ENCODE results near the gene MIPEP.
"Not testable (repeated sequence)": the region's sequence is repeated elsewhere in the genome, so short reads cannot be mapped to it uniquely, and the experiment has no call there.

MIPEP gene

DNA sequence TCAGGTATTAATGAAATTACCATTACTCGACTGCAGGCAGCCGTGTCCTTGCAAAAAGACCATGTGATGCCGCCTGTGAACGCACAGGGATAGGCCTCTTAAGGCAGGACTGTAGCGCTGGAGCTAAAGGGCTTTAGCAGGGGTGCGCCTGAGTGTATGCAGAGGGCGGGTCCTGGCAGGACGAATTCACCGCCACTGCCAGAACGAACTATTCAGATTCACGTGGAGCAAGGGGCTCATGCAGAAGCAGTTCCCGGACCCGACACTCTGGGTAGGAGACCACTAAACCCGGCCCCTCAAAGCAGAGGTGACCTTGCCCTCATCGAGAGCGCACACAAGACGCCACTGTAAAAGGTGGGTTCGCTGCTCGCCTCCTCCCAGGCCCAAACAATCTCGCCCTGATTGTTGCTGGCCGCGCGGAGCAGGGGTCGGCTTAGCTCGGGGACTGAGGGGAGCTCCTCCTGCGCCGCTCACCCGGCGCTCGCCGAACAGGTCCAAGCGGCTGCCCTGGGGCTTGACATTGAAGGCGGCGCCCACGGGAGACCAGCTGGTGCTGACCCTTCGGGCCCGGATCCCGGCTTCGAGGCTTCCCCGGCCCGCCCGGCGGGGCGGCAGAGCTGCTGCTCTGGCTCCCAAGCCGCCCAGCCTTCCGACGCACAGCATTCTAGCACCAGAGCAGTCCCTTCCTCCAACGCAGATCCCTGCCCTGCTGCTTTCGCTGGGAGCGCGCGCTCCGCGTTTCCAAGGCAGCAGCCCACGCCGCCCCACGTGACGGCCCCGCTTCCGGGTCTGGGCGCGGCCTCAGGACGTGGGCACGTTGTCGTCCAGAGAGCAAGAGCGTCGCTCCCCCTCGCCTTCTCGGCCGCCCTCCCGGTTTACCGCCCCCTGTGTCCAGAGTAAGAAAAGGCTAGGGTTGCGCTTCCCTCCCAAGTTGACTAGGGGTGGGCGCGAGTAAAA, at the start of gene MIPEP:
Gene MIPEP (minus strand): TSS at position 743 of the 957 bp plus-strand sequence. CDS start 80 bp downstream, at position 663.
- peak; percentile 98 for DNase-seq (ENCODE audit: low spot score)

DNA sequence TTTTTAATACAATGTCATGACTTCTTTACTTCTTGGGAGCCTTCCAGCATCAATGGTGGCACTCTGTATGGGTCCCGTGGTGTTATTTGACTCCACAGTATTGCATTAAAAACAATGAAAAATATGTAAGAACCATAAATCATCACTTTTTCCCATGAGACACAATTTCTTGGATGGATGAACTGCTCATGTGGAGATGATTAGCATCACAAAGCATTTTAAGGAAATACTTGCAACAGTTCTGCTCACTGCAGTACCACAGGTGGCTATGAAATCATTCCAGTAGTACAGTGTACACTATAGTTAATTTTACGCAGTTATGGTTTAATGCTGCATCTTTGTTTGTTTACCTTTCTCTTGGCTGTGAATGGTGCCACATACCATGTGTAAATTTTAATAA, 45.3 kb upstream of the MIPEP start:
- DNase-seq (ENCODE audit: low spot score), result no peak

DNA sequence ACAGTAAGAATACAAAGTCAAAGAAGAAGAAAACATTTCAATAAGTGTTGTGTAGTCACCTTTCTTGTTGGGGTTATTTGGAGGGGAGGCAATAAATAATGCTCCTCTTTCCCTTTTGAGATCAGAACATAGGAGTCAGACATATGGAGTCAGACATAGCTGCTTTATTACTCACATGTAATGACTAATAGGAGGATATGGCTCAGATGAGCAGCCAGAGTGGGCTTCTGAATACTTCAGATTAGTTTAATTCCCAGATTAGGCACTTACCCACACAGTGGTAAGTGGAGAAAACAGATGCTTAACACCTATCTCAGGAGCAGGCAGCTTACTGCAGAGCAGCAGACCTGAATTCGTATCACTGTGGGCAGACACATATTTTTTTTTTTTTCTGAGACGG, 39.8 kb upstream of the MIPEP start:
- no peak for DNase-seq (ENCODE audit: low spot score)

DNA sequence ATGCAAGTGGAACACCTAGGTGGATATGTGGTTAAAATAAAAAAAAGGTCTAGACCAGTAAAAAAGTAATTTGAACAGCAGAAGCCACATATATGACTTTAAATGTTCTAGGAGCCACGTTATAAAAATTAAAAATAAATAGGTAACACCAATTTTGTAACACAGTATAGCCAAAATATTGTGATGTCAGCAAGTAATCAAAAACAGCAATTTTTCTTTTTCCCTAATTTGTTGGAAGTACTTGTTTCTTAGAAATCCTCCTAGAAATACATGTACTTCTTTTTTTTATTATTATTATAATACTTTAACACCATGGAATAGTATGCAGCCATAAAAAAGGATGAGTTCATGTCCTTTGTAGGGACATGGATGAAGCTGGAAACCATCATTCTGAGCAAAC, 33.8 kb upstream of the MIPEP start:
- DNase-seq (ENCODE audit: low spot score), result no peak

DNA sequence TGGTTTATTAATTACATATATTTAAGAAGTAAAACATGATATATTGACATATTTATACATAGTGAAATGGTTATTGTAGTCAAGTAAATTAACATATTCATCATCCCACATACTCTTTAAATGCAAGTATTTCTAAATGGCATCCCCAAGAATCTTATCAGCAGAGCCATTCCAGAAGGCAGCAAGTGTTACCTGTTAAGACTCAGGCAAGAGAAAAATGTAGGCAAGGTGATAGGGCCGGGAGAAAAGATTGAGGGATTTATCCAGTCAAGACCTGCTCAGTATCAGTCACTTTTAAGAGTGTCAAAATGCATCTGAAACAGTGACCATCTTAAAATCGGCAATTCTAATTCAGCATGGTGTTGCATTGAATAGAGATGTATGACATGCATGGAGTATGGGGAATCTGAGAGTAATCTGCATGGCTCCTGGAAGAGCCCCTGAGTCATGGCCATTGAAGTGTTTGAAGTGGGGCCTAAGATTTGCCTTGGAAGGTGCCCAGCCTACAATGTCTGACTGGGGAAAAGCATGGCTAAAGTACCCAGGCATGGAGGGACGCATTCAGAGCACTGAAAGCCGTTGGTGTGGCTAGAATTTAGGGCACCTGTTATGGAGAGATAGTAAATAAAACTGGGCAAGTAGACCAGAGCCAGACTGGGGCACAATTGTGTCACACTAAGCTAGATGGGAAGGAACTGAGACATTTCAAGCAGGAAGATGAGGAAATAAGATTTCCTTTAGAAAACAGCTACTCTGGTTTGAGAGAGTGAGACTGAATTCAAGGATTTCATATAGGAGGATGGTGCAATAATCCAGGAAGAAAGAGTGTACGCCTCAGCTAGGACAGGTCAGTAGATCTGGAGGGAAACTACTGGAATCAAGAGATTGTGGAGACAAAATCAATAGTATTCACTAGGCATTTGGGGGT, 33.1 kb upstream of the MIPEP start:
- DNase-seq (ENCODE audit: low spot score), result no peak

DNA sequence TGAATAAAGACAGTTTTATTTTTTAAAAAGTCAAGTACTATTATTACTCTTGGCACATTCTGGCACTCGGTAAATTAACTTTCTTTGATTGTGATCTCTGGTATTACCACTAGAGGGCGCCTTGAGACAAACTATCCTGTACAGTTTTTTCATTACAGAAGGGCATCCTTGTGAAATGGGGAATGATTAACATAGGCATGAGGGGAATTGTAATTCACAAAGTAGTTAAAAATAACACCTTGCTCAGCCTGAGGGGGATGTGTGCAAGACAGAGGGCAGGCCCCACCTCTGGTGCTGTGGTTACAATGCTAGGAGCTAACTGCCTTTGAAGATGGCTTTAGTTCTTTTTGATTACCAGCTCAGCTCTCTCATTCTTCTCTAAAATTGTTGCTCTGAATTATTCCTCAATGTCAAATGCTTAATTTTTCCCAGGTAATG, 32.3 kb upstream of the MIPEP start:
- DNase-seq (ENCODE audit: low spot score), result peak; percentile 54

DNA sequence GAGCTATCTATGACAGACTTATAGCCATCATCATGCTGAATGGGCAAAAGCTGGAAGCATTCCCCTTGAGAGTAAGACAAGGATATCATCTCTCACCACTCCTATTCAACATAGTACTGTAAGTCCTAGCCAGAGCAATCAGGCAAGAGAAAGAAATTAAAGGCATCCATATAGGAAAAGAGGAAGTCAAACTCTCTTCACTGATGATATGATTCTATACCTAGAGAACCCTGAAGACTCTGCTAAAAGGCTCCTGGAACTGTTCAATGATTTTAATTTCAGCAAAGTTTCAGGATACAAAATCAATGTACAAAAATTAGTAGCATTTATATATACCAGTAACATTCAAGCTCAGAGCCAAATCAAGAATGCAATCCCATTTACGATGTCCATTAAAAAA, 29.8 kb upstream of the MIPEP start:
- no peak for DNase-seq (ENCODE audit: low spot score)

DNA sequence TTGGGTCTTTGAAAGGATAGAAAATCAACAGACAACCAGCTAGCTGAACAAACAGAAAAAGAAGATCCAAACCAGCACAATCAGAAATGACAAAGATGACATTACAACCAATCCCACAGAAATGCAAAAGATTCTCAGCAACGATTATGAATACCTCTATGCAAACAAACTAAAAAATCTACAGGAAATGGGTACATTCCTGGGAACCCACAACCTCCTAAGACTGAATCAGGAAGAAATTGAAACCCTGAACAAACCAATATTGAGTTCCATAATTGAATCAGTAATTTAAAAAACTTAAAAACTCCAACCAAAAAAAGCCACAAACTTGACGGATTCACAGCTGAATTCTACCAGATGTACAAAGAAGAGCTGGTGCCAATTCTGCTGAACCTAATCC, 29.0 kb upstream of the MIPEP start:
- DNase-seq (ENCODE audit: low spot score), result no peak

DNA sequence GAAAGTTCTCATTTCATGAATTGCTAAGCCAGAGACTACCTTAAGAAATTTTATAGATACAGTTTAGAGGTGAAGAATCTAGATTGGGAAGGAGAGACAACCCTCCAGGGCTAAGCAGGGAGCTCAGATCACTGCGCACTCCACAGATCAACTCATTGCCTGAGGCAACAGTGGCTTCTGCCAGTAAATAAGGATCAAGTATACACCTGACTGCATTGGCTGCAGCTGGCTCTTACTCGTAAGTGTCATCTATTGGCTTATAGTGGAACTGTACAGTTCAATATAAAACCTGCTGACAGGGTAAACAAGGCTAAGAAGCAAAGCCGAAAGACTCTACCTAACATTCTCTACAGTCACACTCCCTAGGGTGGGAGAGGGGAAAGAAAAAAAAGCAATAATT, 26.1 kb upstream of the MIPEP start:
- no peak for DNase-seq (ENCODE audit: low spot score)

DNA sequence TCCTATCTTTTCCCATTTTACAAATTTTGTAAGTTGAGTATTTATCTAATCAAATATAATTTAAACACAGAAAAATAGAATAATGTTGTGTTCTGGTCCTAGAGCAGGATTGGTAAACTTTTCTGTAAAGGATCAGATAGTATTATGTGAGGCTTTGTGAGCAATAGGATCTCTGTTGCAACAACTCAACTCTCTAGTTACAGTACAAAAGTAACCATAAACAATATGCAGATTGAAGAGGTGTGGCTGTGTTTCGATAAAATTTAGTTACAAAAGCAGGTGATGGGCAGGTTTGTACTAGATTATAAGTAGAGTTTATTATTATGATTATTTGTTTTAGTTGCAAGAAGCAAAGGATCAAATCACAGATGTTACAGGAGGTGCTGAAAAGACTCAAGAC, 23.3 kb upstream of the MIPEP start:
- no peak for DNase-seq (ENCODE audit: low spot score)

DNA sequence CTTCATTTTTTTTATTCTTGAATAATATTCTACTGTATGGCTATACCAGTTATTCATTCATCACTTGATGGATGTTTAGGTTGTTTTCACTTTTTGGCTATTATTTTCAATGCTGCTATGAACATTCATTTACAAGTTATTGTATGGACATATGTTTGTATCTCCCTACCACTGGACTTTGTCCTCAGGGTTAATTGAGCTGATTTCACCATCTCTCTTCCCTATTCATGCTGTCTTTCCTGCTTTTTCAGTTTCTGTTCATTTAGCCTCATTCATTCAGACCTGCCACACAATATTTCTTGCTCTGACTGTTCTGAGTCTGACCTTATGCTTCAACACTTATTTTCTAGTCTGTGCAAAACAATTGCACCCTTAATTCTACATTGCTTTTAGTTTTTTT, 20.4 kb upstream of the MIPEP start:
- DNase-seq (ENCODE audit: low spot score), result no peak

DNA sequence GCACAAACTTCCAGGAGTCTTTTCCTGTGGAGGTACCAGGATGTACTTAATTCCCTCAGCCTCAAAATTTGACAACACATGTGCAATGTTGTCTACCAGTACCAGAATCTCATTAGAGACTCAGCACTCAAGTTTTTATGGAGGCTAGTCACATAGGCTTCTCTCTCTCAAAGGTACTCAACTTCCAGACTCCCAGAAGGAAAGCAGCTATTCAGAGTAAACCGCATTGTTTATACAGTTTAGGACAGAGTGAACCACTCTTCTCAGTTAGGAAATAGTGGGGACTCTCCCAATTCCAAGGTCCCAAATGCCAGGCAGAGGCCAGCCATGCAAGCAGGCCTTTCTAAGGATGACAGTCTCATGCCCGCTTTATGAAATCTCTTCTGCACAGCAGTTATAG, 16.6 kb upstream of the MIPEP start:
- DNase-seq (ENCODE audit: low spot score), result no peak

DNA sequence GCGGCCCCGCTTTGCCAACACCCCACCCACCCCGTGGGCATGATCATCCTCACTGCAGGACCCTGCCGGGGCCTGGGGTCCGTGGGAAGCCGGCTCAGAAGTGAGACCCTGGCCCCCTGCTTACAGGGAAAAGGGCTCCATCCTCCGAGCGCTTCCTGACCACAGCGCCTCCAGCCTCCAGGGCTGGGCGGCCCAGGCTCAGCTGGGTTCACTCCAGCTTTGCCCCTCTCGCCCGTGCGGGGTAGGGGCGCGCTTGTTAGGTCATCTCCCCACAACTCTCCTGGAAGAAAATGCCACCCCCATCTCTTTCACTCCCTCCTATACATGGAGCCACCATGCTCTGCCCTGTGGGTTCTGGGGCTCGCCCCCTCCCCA, 14.7 kb upstream of the MIPEP start:
- DNase-seq (ENCODE audit: low spot score), result no peak

DNA sequence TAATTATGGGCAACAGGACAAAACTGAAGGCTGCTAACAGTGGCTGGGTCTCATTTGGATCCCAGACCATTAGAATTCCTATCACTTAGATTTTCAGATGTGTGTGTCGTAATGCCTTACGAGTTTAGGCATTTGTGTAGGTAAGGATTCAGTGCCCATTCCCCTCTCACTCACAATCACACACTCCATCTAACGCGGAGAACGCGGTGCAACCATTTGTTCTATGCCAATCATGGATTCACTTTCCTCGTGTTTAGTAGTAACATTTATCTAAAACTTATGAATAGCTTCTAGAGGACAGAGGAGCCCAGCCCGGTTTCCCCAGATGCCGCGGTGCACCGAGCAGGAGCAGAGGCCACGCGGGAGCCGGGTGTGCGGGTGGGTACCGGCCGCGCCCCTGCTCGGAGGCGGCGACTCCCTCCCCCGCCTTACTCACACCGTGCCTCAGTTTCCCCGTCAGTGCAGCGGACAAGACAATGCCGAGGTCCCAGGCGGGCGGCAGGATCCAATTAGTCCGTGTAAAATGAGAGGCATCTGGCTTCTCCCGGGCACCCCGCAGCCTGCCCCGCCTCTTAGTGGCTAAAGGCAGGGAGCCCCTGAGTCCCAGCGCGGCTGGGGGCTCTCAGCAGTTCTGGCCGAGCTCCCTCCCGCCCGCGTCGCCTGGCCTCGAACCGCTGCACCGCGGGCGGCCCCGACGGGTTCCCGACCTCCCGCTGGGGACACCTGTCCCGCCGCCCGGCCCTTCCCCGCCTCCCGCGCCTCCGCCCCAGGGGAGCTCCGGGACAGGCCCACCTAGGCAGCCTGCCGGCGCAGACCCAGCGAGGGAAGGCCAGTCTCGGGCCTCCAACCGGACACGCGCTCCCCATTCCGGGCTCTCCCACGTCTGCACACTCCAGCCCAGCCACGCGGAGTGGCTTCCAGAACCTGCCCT, 14.0 kb upstream of the MIPEP start:
- no peak for DNase-seq (ENCODE audit: low spot score)

DNA sequence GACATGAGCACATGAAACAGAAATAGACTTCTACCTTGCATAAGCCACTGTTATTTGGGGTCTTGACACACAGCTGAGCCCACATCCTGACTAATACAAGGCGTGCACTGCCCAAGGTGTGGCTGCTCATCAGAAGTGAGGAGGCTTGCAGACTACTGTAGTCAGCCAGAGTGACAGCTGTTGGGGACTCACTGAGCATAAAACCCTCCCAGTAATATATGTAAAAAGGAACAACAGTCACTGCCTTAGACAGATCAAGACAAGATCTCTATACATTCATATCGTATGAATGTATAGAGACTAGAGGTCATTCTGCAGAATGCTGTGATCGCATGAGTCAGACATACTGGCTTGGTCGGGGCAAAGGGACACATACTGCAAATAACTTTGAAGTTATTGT, 12.2 kb upstream of the MIPEP start:
- DNase-seq (ENCODE audit: low spot score), result no peak

DNA sequence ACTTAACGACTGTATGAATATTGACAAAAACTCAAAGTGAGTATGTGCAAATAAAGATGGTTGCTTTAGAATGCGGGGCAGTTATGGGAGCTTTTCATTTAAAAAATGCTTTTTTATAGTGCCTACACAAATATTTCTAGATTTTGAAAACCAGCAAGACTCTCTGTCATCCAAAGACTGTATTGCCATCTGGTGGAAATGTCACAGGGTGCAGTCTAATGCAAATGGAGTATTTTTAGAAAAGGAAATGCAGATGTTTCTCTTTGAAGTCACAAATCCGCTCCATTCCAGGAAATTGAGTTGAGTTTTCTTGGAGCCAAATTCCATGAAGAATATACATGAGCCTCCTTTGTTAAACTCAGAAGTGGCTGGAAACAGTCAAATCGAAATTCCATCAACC, 10.4 kb upstream of the MIPEP start:
- peak; percentile 62 for DNase-seq (ENCODE audit: low spot score)

DNA sequence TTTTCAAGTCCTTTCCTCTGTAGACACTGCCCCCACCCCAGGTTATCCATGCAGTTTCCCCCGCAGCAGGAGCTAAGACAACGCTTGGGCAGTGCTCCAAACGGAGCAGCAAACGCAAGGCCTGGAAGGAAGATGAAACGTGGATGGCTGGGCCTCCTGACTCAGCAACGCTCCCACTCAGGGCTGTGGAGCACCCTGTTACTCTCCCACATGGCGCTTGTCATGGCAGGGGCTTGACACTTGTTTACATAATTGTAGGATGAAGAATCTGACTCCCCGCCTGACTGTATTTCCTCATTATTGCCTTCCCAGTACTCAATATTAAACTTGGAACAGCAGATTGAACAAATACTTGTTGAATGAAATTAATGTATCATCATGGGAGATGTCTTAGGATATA, 8.9 kb upstream of the MIPEP start:
- DNase-seq (ENCODE audit: low spot score), result no peak

DNA sequence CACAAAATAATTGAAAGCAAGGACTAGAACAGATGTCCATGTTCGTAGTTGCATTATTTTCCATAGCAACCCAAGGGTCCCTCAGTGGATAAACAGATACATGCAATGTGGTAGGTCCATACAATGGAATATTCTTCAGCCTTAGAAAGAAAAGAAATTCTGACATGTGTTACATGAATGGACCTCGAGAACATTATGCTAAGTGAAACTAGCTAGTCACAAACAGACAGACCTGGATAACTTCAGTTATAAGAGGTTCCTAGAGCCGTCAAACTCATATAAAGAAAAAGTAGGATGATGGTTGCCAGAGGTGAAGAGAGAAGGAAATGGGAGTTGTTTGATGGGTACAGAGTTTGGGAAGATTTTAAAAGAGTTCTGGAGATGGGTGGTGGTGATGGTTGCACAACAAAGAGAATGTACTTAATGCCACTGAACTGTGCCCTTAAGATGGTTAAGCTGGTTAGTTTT, 8.3 kb upstream of the MIPEP start, which contains the start of gene C1QTNF9B:
Gene C1QTNF9B (minus strand): TSS at position 51 of the 468 bp plus-strand sequence.
- DNase-seq (ENCODE audit: low spot score), result not testable (repeated sequence)

DNA sequence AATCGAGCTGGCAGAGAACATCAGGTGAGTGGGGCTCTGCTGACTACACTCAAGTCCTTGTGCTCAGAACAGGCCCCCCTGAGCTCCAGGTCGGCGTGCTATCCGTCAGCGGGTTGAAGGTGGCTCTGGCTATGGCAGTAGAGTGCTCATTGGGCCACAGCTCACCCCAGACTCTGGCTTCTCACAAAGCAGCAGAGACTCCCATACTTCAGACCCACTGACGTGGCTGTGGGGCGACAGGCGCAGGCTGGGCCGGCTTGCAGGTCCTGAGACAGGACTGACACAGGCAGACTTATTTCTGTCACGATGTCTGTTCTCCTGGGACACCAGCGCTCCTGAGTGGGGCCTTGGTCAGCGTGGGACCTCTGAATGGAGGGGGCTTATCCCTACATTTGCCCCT, 5.5 kb upstream of the MIPEP start:
- not testable (repeated sequence) for DNase-seq (ENCODE audit: low spot score)

DNA sequence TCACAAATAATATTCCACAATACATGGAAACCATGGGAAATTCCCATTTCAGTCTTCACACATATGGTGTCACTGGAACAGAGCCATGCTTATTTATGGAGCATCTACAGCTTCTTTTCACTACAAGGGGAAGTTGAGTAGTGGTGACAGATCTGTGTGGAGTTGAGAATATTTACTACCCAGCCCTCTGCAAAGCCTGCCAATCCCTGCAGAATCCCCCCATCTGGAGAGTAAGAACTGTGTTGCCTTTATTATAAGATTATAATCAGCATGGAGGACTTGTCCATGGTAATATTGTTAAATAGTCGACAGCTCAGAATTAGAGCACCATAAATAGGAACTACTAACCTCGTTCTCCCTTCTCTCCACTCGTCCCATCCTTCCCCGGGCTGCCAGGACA, 4.6 kb upstream of the MIPEP start:
- DNase-seq (ENCODE audit: low spot score), result not testable (repeated sequence)
